HFFc6 (cell line): Measurements from ENCODE around the gene TNKS1BP1. TPM values are rescaled to one million over a fixed set of nuclear protein-coding genes. Genes with fewer than 3 reads are reported as not detected.
A peak's percentile ranks its signal among the peaks of the same experiment; 100 is the strongest.

Experiments
- DNase-seq: peaks from one replicate; pipeline ENCODE4 v3.0.0-alpha.2; 2018
- H3K27ac Mint-ChIP-seq: 2 replicates; pipeline ENCODE4 v1.8.0; 2020; ENCODE audit warnings: mild to moderate bottlenecking, mixed read lengths
- H3K27me3 Mint-ChIP-seq: 2 replicates; pipeline ENCODE4 v1.8.0; 2021; ENCODE audit warnings: mild to moderate bottlenecking, moderate library complexity, mixed read lengths; ENCODE audit not compliant: insufficient read depth
- H3K36me3 Mint-ChIP-seq: 2 replicates; pipeline ENCODE4 v1.8.0; 2021; ENCODE audit warnings: low read depth, mixed read lengths
- H3K4me1 Mint-ChIP-seq: 2 replicates; pipeline ENCODE4 v1.8.0; 2020; ENCODE audit warnings: low read depth, mixed read lengths
- H3K4me3 Mint-ChIP-seq: 2 replicates; pipeline ENCODE4 v1.8.0; 2020; ENCODE audit warnings: mild to moderate bottlenecking, moderate library complexity, mixed read lengths
- H3K9me3 Mint-ChIP-seq: 2 replicates; pipeline ENCODE4 v1.8.0; 2020; ENCODE audit warnings: mild to moderate bottlenecking, mixed read lengths
- total RNA-seq, 6 experiments: library from RNA; stranded (reverse); fragmentation: NEBNext Ultra II Directional; extraction: Animal tissue kit (Norgen Biotek cat#: 25700); gene quantifications; 2 replicates in 1 of 6; 3 replicates in 5 of 6; pipeline ENCODE4 v1.2.3, GENCODE V29; 2021
- TF ChIP-seq, protein P1 (sequence below): fragments of 200-600 bp; sonication (generic); IDR thresholded peaks from 2 replicates; pipeline ENCODE4 v1.5.0; 2021; ENCODE audit warnings: antibody characterized with exemption, mild to moderate bottlenecking

The TNKS1BP1 gene
- total RNA-seq, 6 experiments from 2014 or later: 118 to 134 (median 123) TPM

DNA sequence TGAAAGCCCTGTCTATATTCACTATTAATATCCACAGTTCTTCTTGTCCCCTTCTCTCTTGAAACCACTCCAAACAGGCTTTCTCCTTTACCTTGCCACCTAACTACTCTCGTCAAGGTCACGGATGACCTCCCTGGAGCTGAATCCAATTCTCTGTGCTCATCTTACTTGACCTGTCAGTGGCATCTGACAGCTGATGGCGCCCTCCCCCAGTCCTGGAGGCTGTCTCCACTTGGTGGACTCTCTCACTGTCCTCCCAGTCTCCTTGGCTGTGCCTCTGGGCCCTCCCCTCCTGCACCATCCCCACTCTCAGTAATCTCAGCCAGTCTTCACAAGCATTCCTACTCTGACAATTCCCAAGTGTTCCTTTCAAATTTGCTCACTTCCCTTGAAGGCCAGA lies 8.7 kb downstream of the TNKS1BP1 start:
- Mint-ChIP-seq H3K27me3 (peaks cover 4% of the 10 kb centered on the region; the same call in 1 of the 2 replicates), H3K27ac (no peak overlapping the region), H3K9me3 (no peaks in the 10 kb centered on the region), H3K4me1 (peaks cover 33% of the 10 kb centered on the region), H3K36me3 (peaks cover 14% of the 10 kb centered on the region), H3K4me3 (no peak overlapping the region)
- DNase-seq: no peak
- TF ChIP-seq, protein P1, sequence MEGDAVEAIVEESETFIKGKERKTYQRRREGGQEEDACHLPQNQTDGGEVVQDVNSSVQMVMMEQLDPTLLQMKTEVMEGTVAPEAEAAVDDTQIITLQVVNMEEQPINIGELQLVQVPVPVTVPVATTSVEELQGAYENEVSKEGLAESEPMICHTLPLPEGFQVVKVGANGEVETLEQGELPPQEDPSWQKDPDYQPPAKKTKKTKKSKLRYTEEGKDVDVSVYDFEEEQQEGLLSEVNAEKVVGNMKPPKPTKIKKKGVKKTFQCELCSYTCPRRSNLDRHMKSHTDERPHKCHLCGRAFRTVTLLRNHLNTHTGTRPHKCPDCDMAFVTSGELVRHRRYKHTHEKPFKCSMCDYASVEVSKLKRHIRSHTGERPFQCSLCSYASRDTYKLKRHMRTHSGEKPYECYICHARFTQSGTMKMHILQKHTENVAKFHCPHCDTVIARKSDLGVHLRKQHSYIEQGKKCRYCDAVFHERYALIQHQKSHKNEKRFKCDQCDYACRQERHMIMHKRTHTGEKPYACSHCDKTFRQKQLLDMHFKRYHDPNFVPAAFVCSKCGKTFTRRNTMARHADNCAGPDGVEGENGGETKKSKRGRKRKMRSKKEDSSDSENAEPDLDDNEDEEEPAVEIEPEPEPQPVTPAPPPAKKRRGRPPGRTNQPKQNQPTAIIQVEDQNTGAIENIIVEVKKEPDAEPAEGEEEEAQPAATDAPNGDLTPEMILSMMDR: no peak

DNA sequence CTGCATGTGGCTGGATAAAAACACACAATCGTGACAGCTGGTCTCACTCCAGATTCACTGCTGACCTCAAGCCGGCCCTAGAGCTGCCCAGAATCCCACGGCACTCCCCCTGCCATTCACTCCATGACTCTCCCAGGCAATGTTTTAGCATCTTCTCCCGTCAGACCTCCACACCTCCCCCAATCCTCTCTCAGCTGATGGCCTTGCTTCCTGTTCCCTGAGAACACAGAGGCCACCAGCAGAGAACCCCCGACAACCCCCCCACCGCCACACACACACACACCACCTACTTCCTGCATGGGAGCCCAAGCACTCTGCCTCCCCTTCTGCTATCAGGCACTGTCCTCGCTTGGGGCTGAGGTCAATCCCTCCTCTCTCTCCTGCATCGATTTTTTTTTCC lies 9.3 kb downstream of the TNKS1BP1 start:
- peaks cover 4% of the 10 kb centered on the region; the same call in 1 of the 2 replicates for H3K27me3 Mint-ChIP-seq
- no peak for DNase-seq
- TF ChIP-seq, protein P1: no peak
- no peak overlapping the region for H3K4me3 Mint-ChIP-seq
- H3K36me3 Mint-ChIP-seq: peaks cover 8% of the 10 kb centered on the region
- no peaks in the 10 kb centered on the region for H3K9me3 Mint-ChIP-seq
- H3K4me1 Mint-ChIP-seq: peaks cover 33% of the 10 kb centered on the region
- H3K27ac Mint-ChIP-seq: no peak overlapping the region

DNA sequence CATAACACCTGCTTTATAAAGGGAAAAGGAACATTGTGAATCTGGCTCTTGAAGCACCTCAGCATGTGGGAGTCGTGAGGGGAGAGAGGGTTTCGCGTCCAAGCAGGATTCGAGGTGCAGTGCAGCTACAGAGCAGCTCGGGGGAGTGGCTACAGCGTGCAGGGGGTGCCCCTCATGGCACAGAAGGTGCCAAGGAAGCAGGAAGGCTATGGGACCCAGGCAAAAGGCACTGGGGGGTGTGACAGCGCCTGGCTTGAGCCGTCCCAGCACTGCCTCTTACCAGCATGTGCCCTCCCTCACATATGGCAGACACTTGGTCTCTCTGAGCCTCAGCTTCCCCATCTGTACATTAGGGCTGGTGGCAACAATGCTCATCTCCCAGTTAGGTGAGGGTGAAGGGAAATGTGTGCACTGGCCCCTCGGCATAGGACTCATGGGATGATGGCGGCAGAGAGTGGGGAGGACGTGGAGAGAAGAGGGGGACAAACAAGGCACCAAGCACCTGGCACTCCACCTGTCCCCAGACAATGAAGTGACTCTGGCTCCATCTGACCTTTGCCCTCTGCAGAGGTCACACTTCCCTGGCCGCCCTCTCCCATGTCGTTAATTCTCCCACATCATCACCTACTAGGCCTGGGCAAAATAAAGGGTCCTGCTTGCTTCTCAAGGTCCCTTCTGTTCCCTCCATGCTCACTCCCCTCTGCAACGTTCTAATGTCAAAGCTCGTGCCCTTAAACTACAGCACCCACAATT lies 10.4 kb downstream of the TNKS1BP1 start:
- Mint-ChIP-seq H3K4me1 (peaks cover 44% of the 10 kb centered on the region), H3K36me3 (peaks cover 19% of the 10 kb centered on the region), H3K27me3 (peaks cover 4% of the 10 kb centered on the region; the same call in 1 of the 2 replicates), H3K27ac (peak overlapping the region; percentile 33; the same call in 1 of the 2 replicates), H3K9me3 (no peaks in the 10 kb centered on the region), H3K4me3 (no peak overlapping the region)
- TF ChIP-seq, protein P1: no peak
- DNase-seq: no peak

DNA sequence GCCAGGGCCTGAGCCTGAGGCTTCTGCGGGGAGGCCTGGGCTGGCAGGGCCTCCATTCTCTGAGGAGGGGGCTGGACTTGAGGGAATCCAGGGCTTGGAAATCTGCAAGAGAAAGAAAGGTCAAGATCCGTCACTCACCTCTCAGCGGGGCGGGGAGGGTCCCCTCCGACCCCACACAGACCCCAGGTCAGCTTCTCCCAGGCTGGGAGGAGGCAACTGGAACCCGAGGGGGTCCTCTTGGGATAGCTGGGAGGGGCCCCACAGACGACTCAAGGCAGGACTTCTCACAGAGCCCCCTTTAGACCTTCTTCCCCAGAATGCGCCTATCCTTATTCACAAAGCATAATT lies 11.0 kb downstream of the TNKS1BP1 start:
- Mint-ChIP-seq H3K27me3 (peaks cover 4% of the 10 kb centered on the region; the same call in 1 of the 2 replicates), H3K4me1 (peaks cover 45% of the 10 kb centered on the region), H3K27ac (peak overlapping the region; percentile 33; the same call in 1 of the 2 replicates), H3K36me3 (peaks cover 20% of the 10 kb centered on the region), H3K9me3 (no peaks in the 10 kb centered on the region), H3K4me3 (no peak overlapping the region)
- TF ChIP-seq, protein P1: no peak
- no peak for DNase-seq

DNA sequence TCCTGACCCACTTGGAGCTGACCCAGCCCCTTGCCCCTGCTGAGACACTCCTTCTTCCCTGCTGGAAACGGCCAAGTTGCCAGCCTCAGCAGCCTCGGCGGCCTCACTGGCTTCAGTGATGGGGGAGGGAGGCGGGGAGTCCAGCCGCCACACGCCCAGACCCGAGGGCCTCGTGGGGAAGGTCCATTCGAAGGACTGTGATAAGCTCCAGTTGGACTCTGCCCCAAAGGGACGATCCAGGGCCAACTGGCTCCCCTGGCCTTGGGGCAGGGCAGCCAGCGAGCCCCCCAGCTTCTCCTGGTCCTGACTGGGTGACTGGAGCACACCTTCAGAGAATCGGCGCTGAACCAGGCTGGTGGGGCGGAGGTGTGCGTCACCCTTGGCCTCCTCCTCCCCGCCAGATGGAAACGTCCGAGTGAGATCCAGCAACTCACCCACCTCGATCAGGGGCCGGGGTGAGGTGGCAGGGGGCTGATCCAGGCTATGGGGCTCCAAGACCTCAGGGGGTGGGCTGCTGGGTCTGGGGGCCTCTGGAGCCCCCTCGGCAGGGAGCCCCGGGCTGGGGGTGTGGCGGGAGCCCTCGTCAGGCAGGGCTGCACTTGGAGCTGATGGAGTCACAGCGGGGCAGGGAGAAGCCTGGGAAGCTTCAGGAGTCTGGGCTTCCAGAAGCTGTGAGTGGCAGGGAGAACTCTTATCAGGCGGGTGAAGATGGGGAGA lies 11.5 kb downstream of the TNKS1BP1 start:
- Mint-ChIP-seq H3K36me3 (peaks cover 23% of the 10 kb centered on the region), H3K4me1 (peaks cover 47% of the 10 kb centered on the region), H3K27me3 (peaks cover 4% of the 10 kb centered on the region; the same call in 1 of the 2 replicates), H3K27ac (no peak overlapping the region), H3K4me3 (no peak overlapping the region), H3K9me3 (no peaks in the 10 kb centered on the region)
- TF ChIP-seq, protein P1: no peak
- DNase-seq: no peak
